ENCODE results near the gene DIS3L2. TPM values are rescaled to one million over a fixed set of nuclear protein-coding genes. Genes with fewer than 3 reads are reported as not detected.

Gene DIS3L2
- total RNA-seq, 1 experiment from 2014 or later, result 39.1 TPM

DNA sequence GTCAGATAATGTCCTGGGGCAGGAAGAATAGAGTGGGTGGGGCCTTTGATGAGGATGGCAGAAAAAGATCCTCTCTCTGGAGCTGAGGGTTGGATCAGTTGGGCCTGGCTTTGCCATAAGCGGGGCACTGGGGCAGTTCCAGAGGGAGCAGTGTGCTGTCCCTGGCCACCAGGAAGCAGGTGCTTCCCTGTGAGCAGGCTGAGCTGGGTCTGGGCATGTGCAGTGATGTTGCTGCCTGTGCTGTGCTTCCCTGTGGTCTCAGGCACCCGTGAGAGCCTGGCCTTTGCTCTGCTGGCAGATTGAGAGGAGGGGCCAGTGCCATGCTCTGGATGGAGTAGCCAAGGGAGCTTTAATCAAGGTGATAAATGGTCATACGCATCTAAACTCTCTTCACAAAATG, 20.7 kb upstream of the DIS3L2 start:
- Histone ChIP-seq H3F3A (ENCODE audit: insufficient read depth, low read depth) (no peaks in the 10 kb centered on the region), H3K4me1 (replicated peaks; ENCODE audit: insufficient read depth) (no peaks in the 10 kb centered on the region), H3K4me3 (no peak overlapping the region), H3K4me2 (no peak overlapping the region), H2AFZ (no peak overlapping the region), H3K27me3 (ENCODE audit: insufficient read depth, low read depth) (no peaks in the 10 kb centered on the region), H3K9me2 (ENCODE audit: insufficient read depth) (no peaks in the 10 kb centered on the region), H3K79me2 (ENCODE audit: low read depth) (no peaks in the 10 kb centered on the region), H3K9me3 (ENCODE audit: insufficient read depth, low read depth) (no peaks in the 10 kb centered on the region), H3K36me3 (ENCODE audit: low read depth) (no peaks in the 10 kb centered on the region), H4K20me1 (ENCODE audit: insufficient read depth) (no peaks in the 10 kb centered on the region), H3K27ac (no peak overlapping the region)
- no TSS peak for BruUV-seq (replicated peaks)
- ChIA-PET CTCF (interaction anchor here (0.6 kb wide), 1 partner anchor 10 kb away, joined by 4 read pairs; no protein-coding TSS in a partner anchor), POLR2A (ENCODE audit: unreplicated experiment) (no interaction called here)
- TF ChIP-seq EZH2 (IDR thresholded peaks at IDR 0.05; ENCODE audit: low read depth), result no peak
- TF ChIP-seq, protein P1, sequence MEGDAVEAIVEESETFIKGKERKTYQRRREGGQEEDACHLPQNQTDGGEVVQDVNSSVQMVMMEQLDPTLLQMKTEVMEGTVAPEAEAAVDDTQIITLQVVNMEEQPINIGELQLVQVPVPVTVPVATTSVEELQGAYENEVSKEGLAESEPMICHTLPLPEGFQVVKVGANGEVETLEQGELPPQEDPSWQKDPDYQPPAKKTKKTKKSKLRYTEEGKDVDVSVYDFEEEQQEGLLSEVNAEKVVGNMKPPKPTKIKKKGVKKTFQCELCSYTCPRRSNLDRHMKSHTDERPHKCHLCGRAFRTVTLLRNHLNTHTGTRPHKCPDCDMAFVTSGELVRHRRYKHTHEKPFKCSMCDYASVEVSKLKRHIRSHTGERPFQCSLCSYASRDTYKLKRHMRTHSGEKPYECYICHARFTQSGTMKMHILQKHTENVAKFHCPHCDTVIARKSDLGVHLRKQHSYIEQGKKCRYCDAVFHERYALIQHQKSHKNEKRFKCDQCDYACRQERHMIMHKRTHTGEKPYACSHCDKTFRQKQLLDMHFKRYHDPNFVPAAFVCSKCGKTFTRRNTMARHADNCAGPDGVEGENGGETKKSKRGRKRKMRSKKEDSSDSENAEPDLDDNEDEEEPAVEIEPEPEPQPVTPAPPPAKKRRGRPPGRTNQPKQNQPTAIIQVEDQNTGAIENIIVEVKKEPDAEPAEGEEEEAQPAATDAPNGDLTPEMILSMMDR (conservative IDR thresholded peaks at IDR 0.05), result no peak
- intact Hi-C loops (cut with micrococcal nuclease; ENCODE audit: unreplicated experiment), result no loop called here
- no peak for DNase-seq

DNA sequence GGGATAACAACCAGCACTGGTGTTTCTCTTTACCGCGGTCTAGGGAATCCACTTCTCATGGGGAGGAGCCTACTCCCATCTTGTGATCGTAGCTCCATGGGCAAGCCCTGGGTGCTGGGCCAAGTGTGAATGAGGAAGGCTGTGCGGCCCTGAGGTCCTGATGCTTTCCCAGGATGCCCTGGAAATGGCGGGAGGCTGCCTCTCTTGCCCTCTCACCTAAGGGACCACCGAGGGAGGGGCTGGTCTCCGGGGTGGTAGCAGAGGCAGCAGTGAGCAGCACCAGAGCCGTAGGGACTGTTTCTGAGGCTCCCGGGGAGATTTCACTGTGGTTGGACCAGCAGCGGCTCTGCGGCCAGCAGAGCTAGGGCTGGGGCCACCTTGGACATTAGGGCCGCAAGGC, 19.8 kb upstream of the DIS3L2 start:
- intact Hi-C loops (cut with micrococcal nuclease; ENCODE audit: unreplicated experiment), result no loop called here
- Histone ChIP-seq H3K4me1 (replicated peaks; ENCODE audit: insufficient read depth) (no peaks in the 10 kb centered on the region), H3K79me2 (ENCODE audit: low read depth) (no peaks in the 10 kb centered on the region), H3K27me3 (ENCODE audit: insufficient read depth, low read depth) (no peaks in the 10 kb centered on the region), H2AFZ (no peak overlapping the region), H3K9me2 (ENCODE audit: insufficient read depth) (no peaks in the 10 kb centered on the region), H3K27ac (no peak overlapping the region), H4K20me1 (ENCODE audit: insufficient read depth) (no peaks in the 10 kb centered on the region), H3K4me3 (no peak overlapping the region), H3K36me3 (ENCODE audit: low read depth) (no peaks in the 10 kb centered on the region), H3F3A (ENCODE audit: insufficient read depth, low read depth) (no peaks in the 10 kb centered on the region), H3K4me2 (no peak overlapping the region), H3K9me3 (ENCODE audit: insufficient read depth, low read depth) (no peaks in the 10 kb centered on the region)
- DNase-seq, result no peak
- POLR2A ChIA-PET (ENCODE audit: unreplicated experiment), result no interaction called here
- TF ChIP-seq EZH2 (IDR thresholded peaks at IDR 0.05; ENCODE audit: low read depth), result no peak
- TF ChIP-seq, protein P1 (conservative IDR thresholded peaks at IDR 0.05), result no peak
- no TSS peak for BruUV-seq (replicated peaks)
- CTCF ChIA-PET, result interaction anchor here (0.6 kb wide), 1 partner anchor 11 kb away, joined by 4 read pairs; no protein-coding TSS in a partner anchor

DNA sequence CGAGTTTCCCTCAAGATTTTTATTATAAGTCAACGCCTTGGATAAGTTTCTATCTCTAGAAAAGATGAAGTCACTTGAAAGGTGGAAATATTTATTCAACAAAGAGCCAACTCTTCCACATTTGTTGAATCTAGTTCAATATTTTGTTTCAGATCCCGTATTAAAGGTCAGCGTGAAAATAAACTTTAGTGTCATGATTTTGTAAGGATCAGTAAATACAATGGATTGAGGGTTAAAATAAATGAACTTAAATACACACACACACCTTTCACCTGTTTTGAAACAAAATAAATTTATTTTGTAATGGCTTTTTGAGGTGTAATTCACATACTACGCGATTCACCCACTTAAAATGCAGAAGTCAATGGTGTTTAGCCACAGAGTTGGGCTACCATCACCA, 19.3 kb upstream of the DIS3L2 start:
- no peak overlapping the region for H3K4me2 ChIP-seq
- no peaks in the 10 kb centered on the region for H3K9me2 ChIP-seq (ENCODE audit: insufficient read depth)
- no peaks in the 10 kb centered on the region for H3K79me2 ChIP-seq (ENCODE audit: low read depth)
- H3K36me3 ChIP-seq (ENCODE audit: low read depth), result no peaks in the 10 kb centered on the region
- no peak overlapping the region for H2AFZ ChIP-seq
- no peaks in the 10 kb centered on the region for H3K9me3 ChIP-seq (ENCODE audit: insufficient read depth, low read depth)
- no peak overlapping the region for H3K4me3 ChIP-seq
- intact Hi-C loops (cut with micrococcal nuclease; ENCODE audit: unreplicated experiment), result no loop called here
- H3K27ac ChIP-seq, result no peak overlapping the region
- DNase-seq, result no peak
- no peaks in the 10 kb centered on the region for H3K27me3 ChIP-seq (ENCODE audit: insufficient read depth, low read depth)
- BruUV-seq (replicated peaks), result no TSS peak
- TF ChIP-seq EZH2 (IDR thresholded peaks at IDR 0.05; ENCODE audit: low read depth), result no peak
- TF ChIP-seq, protein P1 (conservative IDR thresholded peaks at IDR 0.05), result no peak
- H3F3A ChIP-seq (ENCODE audit: insufficient read depth, low read depth), result no peaks in the 10 kb centered on the region
- ChIA-PET POLR2A (ENCODE audit: unreplicated experiment) (no interaction called here), CTCF (no interaction called here)
- no peaks in the 10 kb centered on the region for H4K20me1 ChIP-seq (ENCODE audit: insufficient read depth)
- no peaks in the 10 kb centered on the region for H3K4me1 ChIP-seq (replicated peaks; ENCODE audit: insufficient read depth)
